Measurements from ENCODE around the gene MTFR1L. TPM values are rescaled to one million over a fixed set of nuclear protein-coding genes. Genes with fewer than 3 reads are reported as not detected.

Gene MTFR1L
- total RNA-seq, 4 donors from 2014 or later: 73.2 to 125 (median 93.6) TPM

- H3K27ac ChIP-seq: peak within 1 kb of the TSS; percentile 73 to 91 (median 84)
- no peaks in the 10 kb centered on the region for H3K27me3 ChIP-seq
- peaks cover 6 to 26% (median 16%) of the 10 kb centered on the region in 4 donors for H3K4me1 ChIP-seq
- intact Hi-C loops (cut with DNase I; ENCODE audit: low total_unique reads): no loop called here
- WGBS, 2 donors (ENCODE audit: low coverage in 1 of 2): 2% methylated on average over 59 of the region's 77 CpGs; no CpG with 5 or more reads in 1 of the 2 donors
- H3K4me3 ChIP-seq: peak within 1 kb of the TSS; percentile 21 to 64 (median 48)
- H3K36me3 ChIP-seq: no peaks in the 10 kb centered on the region
- DNase-seq: peak; percentile 91
- in situ Hi-C loops (cut with MboI; ENCODE audit: low pct_ligation_motif_present in 1 of 4, low pct_unique_long_range_greater_than_20kb in 1 of 4, low sequenced_read_pairs in 3 of 4): no loop called here
- no peaks in the 10 kb centered on the region for H3K9me3 ChIP-seq
- peak; percentile 74 to 95 (median 94) for TF ChIP-seq POLR2AphosphoS5 (IDR thresholded peaks at IDR 0.05)
- no peak for TF ChIP-seq EP300 (IDR thresholded peaks at IDR 0.05; ENCODE audit: low read depth)
- no peak for TF ChIP-seq CTCF (IDR thresholded peaks at IDR 0.05)
- TF ChIP-seq POLR2A (IDR thresholded peaks at IDR 0.05): peak; percentile 76
Observed at GRCh38 chr1:25858906-25859789, 39.4 kb downstream of the MTFR1L start, which contains the start of gene AUNIP. Gene AUNIP, minus strand, starts transcription at chr1:25859457. Its CDS starts 100 bp downstream, at chr1:25859357.

- intact Hi-C loops (cut with DNase I; ENCODE audit: low total_unique reads): no loop called here
- TF ChIP-seq EP300 (IDR thresholded peaks at IDR 0.05; ENCODE audit: low read depth) (no peak), POLR2AphosphoS5 (IDR thresholded peaks at IDR 0.05) (no peak), CTCF (IDR thresholded peaks at IDR 0.05) (no peak), POLR2A (IDR thresholded peaks at IDR 0.05) (no peak)
- Histone ChIP-seq H3K27ac (peak overlapping the region in 3 of 4 donors; percentile 21 to 88 (median 73)), H3K36me3 (no peaks in the 10 kb centered on the region), H3K27me3 (no peaks in the 10 kb centered on the region), H3K9me3 (no peaks in the 10 kb centered on the region), H3K4me1 (peaks cover 6 to 26% (median 17%) of the 10 kb centered on the region in 4 donors), H3K4me3 (no peak overlapping the region)
- peak; percentile 52 for DNase-seq
- 19 to 71% methylated on average over 5 to 16 of the region's 16 CpGs for WGBS, 2 donors (ENCODE audit: low coverage in 1 of 2)
- in situ Hi-C loops (cut with MboI; ENCODE audit: low pct_ligation_motif_present in 1 of 4, low pct_unique_long_range_greater_than_20kb in 1 of 4, low sequenced_read_pairs in 3 of 4): no loop called here
Observed at GRCh38 chr1:25861316-25862286, 41.8 kb downstream of the MTFR1L start.

GRCh38 chr1:25862785-25863485 lies 43.2 kb downstream of the MTFR1L start:
- no peak for DNase-seq
- Histone ChIP-seq H3K4me1 (peaks cover 6 to 33% (median 25%) of the 10 kb centered on the region in 4 donors), H3K9me3 (no peaks in the 10 kb centered on the region), H3K4me3 (no peak overlapping the region), H3K27me3 (no peaks in the 10 kb centered on the region), H3K36me3 (no peaks in the 10 kb centered on the region), H3K27ac (no peak overlapping the region)
- in situ Hi-C loops (cut with MboI; ENCODE audit: low pct_ligation_motif_present in 1 of 4, low pct_unique_long_range_greater_than_20kb in 1 of 4, low sequenced_read_pairs in 3 of 4) (no loop called here), intact Hi-C loops (cut with DNase I; ENCODE audit: low total_unique reads) (no loop called here)
- WGBS, 2 donors (ENCODE audit: low coverage in 1 of 2): 90 to 94% methylated on average over 4 to 20 of the region's 20 CpGs
- TF ChIP-seq POLR2A (IDR thresholded peaks at IDR 0.05) (no peak), CTCF (IDR thresholded peaks at IDR 0.05) (no peak), EP300 (IDR thresholded peaks at IDR 0.05; ENCODE audit: low read depth) (no peak), POLR2AphosphoS5 (IDR thresholded peaks at IDR 0.05) (no peak)

Data from transverse colon (tissue), 4 donors.